Measurements from ENCODE around the gene VAMP7. TPM values are rescaled to one million over a fixed set of nuclear protein-coding genes. Genes with fewer than 3 reads are reported as not detected.

The VAMP7 gene
- total and polyA plus RNA-seq, 10 of the 15 experiments (the other 5 are each of a cell fraction or from before 2014, with no cell fraction given) = 15.1 to 52.4 (median 35.8) TPM

- no peak for TF ChIP-seq MLLT1 (IDR thresholded peaks at IDR 0.05)
- TF ChIP-seq SKIL (IDR thresholded peaks at IDR 0.05; ENCODE audit: low read depth, poor library complexity, severe bottlenecking) = no peak
- TF ChIP-seq NRF1 (conservative IDR thresholded peaks at IDR 0.05; ENCODE audit: low read depth, low read length) = no peak
- no peak for TF ChIP-seq BMI1 (IDR thresholded peaks at IDR 0.05; ENCODE audit: borderline replicate concordance)
- no peak for TF ChIP-seq RAD51 (IDR thresholded peaks at IDR 0.05)
- no peak for TF ChIP-seq E4F1 (IDR thresholded peaks at IDR 0.05; ENCODE audit: borderline replicate concordance, partially characterized antibody)
- no peak for TF ChIP-seq MTA2 (IDR thresholded peaks at IDR 0.05; ENCODE audit: low read depth)
- no peak for TF ChIP-seq ZBTB40 (IDR thresholded peaks at IDR 0.05; ENCODE audit: borderline replicate concordance)
- TF ChIP-seq RCOR1 (conservative IDR thresholded peaks at IDR 0.05; ENCODE audit: low read depth, low read length) = no peak
- TF ChIP-seq CBFB (IDR thresholded peaks at IDR 0.05; ENCODE audit: low read depth) = no peak
These were observed 86.6 kb downstream of the VAMP7 start (continued) for GRCh38 chrX:155967653-155968325.

All from GM12878 (cell line).